DOHH2 (cell line): ENCODE measurements around the gene EXOC6B.

Experiments used
- H3F3A ChIP-seq: fragments of 200-600 bp; sonication (generic), shearing (Covaris generic); 2 replicates; pipeline ENCODE4 v1.6.0; 2016; ENCODE audit warnings: antibody characterized with exemption, mild to moderate bottlenecking; ENCODE audit not compliant: control insufficient read depth, insufficient read depth
- H3K27ac ChIP-seq: fragments of 200-600 bp; sonication (generic); 2 replicates; pipeline ENCODE4 v1.5.1; 2014; ENCODE audit warnings: low read depth, mild to moderate bottlenecking, low read length, moderate library complexity
- H3K27me3 ChIP-seq: fragments of 200-600 bp; sonication (generic); 2 replicates; pipeline ENCODE4 v1.6.1; 2014; ENCODE audit warnings: mild to moderate bottlenecking, low read length, mixed read lengths; ENCODE audit not compliant: control insufficient read depth
- H3K36me3 ChIP-seq: fragments of 200-600 bp; sonication (generic); 2 replicates; pipeline ENCODE4 v1.6.1; 2014; ENCODE audit warnings: mild to moderate bottlenecking, low read length, moderate library complexity, mixed read lengths; ENCODE audit not compliant: control insufficient read depth
- H3K4me1 ChIP-seq: fragments of 200-600 bp; sonication (generic); 2 replicates; pipeline ENCODE4 v1.6.1; 2014; ENCODE audit warnings: mild to moderate bottlenecking, low read length, mixed read lengths; ENCODE audit not compliant: control insufficient read depth
- H3K4me2 ChIP-seq: fragments of 200-600 bp; sonication (generic); 2 replicates; pipeline ENCODE4 v1.6.0; 2014; ENCODE audit warnings: mild to moderate bottlenecking, low read length, moderate library complexity
- H3K4me3 ChIP-seq: fragments of 200-600 bp; sonication (generic); 2 replicates; pipeline ENCODE4 v1.5.1; 2014; ENCODE audit warnings: mild to moderate bottlenecking, low read length, mixed read lengths
- H3K79me2 ChIP-seq: fragments of 200-600 bp; sonication (generic); 2 replicates; pipeline ENCODE4 v1.6.1; 2014; ENCODE audit warnings: mild to moderate bottlenecking, low read length, mixed read lengths; ENCODE audit not compliant: control insufficient read depth
- H3K9me2 ChIP-seq: fragments of 200-600 bp; sonication (generic); replicated peaks from 2 replicates; pipeline ENCODE4 v1.6.1; 2014; ENCODE audit warnings: mild to moderate bottlenecking, low read length, mixed read lengths; ENCODE audit not compliant: control insufficient read depth
- H3K9me3 ChIP-seq: fragments of 200-600 bp; sonication (generic); 2 replicates; pipeline ENCODE4 v1.6.1; 2014; ENCODE audit warnings: antibody characterized with exemption, low read length, mixed read lengths; ENCODE audit not compliant: control insufficient read depth, insufficient read depth
- H4K20me1 ChIP-seq: fragments of 200-600 bp; sonication (generic); 2 replicates; pipeline ENCODE4 v1.6.0; 2014; ENCODE audit warnings: low read depth, mild to moderate bottlenecking, antibody characterized with exemption, low read length, moderate library complexity; ENCODE audit not compliant: control insufficient read depth, insufficient read depth
- CTCF ChIP-seq: fragments of 200-600 bp; sonication (generic); IDR thresholded peaks from one replicate; pipeline ENCODE4 v1.5.1; 2014; ENCODE audit warnings: antibody characterized with exemption, mild to moderate bottlenecking, low read depth, low read length; ENCODE audit not compliant: poor library complexity, severe bottlenecking
- EZH2phosphoT487 ChIP-seq: fragments of 200-600 bp; sonication (generic); IDR thresholded peaks from 2 replicates; pipeline ENCODE4 v1.6.1; 2017; ENCODE audit warnings: borderline replicate concordance, mild to moderate bottlenecking, antibody characterized with exemption, low read length, moderate library complexity, mixed read lengths

Gene EXOC6B

GRCh38 chr2:72859831-72860262 lies 34.0 kb upstream of the EXOC6B start:
- no peaks in the 10 kb centered on the region for H3F3A ChIP-seq
- no peaks in the 10 kb centered on the region for H4K20me1 ChIP-seq
- no peaks in the 10 kb centered on the region for H3K36me3 ChIP-seq
- no peak overlapping the region for H3K4me3 ChIP-seq
- H3K4me1 ChIP-seq = peaks cover 7% of the 10 kb centered on the region; the same call in 1 of the 2 replicates
- no peaks in the 10 kb centered on the region for H3K9me2 ChIP-seq
- H3K4me2 ChIP-seq = no peak overlapping the region
- TF ChIP-seq CTCF (peak; percentile 63), EZH2phosphoT487 (no peak)
- H3K9me3 ChIP-seq = no peaks in the 10 kb centered on the region
- H3K27ac ChIP-seq = no peak overlapping the region
- peaks cover 5% of the 10 kb centered on the region; the same call in 1 of the 2 replicates for H3K27me3 ChIP-seq
- no peaks in the 10 kb centered on the region for H3K79me2 ChIP-seq

- TF ChIP-seq CTCF (no peak), EZH2phosphoT487 (no peak)
- no peaks in the 10 kb centered on the region for H3K36me3 ChIP-seq
- H3K4me2 ChIP-seq = no peak overlapping the region
- H3K79me2 ChIP-seq = no peaks in the 10 kb centered on the region
- no peaks in the 10 kb centered on the region for H3K4me1 ChIP-seq
- H3K9me3 ChIP-seq = no peaks in the 10 kb centered on the region
- no peak overlapping the region for H3K27ac ChIP-seq
- no peaks in the 10 kb centered on the region for H3K27me3 ChIP-seq
- H3F3A ChIP-seq = no peaks in the 10 kb centered on the region
- H3K9me2 ChIP-seq = no peaks in the 10 kb centered on the region
- H3K4me3 ChIP-seq = no peak overlapping the region
- H4K20me1 ChIP-seq = no peaks in the 10 kb centered on the region
These were observed 25.5 kb upstream of the EXOC6B start for GRCh38 chr2:72851333-72851732.

GRCh38 chr2:72849138-72849462 lies 23.3 kb upstream of the EXOC6B start:
- no peak overlapping the region for H3K27ac ChIP-seq
- no peaks in the 10 kb centered on the region for H3K9me3 ChIP-seq
- H3K36me3 ChIP-seq = no peaks in the 10 kb centered on the region
- H3K4me1 ChIP-seq = no peaks in the 10 kb centered on the region
- H4K20me1 ChIP-seq = no peaks in the 10 kb centered on the region
- no peaks in the 10 kb centered on the region for H3K27me3 ChIP-seq
- H3K4me2 ChIP-seq = no peak overlapping the region
- TF ChIP-seq CTCF (no peak), EZH2phosphoT487 (no peak)
- no peak overlapping the region for H3K4me3 ChIP-seq
- H3F3A ChIP-seq = no peaks in the 10 kb centered on the region
- H3K9me2 ChIP-seq = no peaks in the 10 kb centered on the region
- H3K79me2 ChIP-seq = no peaks in the 10 kb centered on the region
